Parathyroid adenoma (tissue), 2 donors: ENCODE data around the gene CDYL2.

Experiments used
- H2AFZ ChIP-seq: fragments of 300-600 bp; sonication (generic); one replicate; pipeline ENCODE4 v1.7.0; 2017; ENCODE audit warnings: antibody characterized with exemption, mild to moderate bottlenecking
- H3K27ac ChIP-seq: fragments of 300-600 bp; sonication (generic); one replicate; pipeline ENCODE4 v1.7.0; 2017
- H3K27me3 ChIP-seq: fragments of 300-600 bp; sonication (generic); one replicate; pipeline ENCODE4 v1.7.0; 2017; ENCODE audit warnings: low read length; ENCODE audit not compliant: control insufficient read depth, insufficient read depth
- H3K36me3 ChIP-seq: fragments of 300-600 bp; sonication (generic); one replicate; pipeline ENCODE4 v1.7.0; 2017; ENCODE audit warnings: low read length; ENCODE audit not compliant: control insufficient read depth, insufficient read depth
- H3K4me1 ChIP-seq: fragments of 300-600 bp; sonication (generic); one replicate; pipeline ENCODE4 v1.7.0; 2017; ENCODE audit warnings: control low read depth
- H3K4me2 ChIP-seq: fragments of 300-600 bp; sonication (generic); one replicate; pipeline ENCODE4 v1.7.0; 2017; ENCODE audit warnings: low read length
- H3K4me3 ChIP-seq: fragments of 300-600 bp; sonication (generic); one replicate; pipeline ENCODE4 v1.7.0; 2017; ENCODE audit warnings: low read depth, low read length
- H3K79me2 ChIP-seq: fragments of 300-600 bp; sonication (generic); one replicate; pipeline ENCODE4 v1.7.0; 2017; ENCODE audit warnings: control low read depth
- H3K9ac ChIP-seq: fragments of 300-600 bp; sonication (generic); one replicate; pipeline ENCODE4 v1.7.0; 2017; ENCODE audit warnings: mild to moderate bottlenecking
- H3K9me3 ChIP-seq: fragments of 300-600 bp; sonication (generic); one replicate; pipeline ENCODE4 v1.7.0; 2017; ENCODE audit warnings: low read length; ENCODE audit not compliant: control insufficient read depth
- CTCF ChIP-seq: fragments of 300-600 bp; sonication (generic); IDR thresholded peaks from one replicate; pipeline ENCODE4 v1.7.0; 2017; ENCODE audit warnings: antibody characterized with exemption, mild to moderate bottlenecking
- donor health status: primary hyperparathyroidism.

The CDYL2 gene

GRCh38 chr16:80612461-80613017 is 191.9 kb downstream of the CDYL2 start:
- H3K9me3 ChIP-seq, result no peaks in the 10 kb centered on the region
- H2AFZ ChIP-seq, result no peak overlapping the region
- H3K27me3 ChIP-seq, result no peaks in the 10 kb centered on the region
- no peak overlapping the region for H3K9ac ChIP-seq
- TF ChIP-seq CTCF, result no peak
- no peaks in the 10 kb centered on the region for H3K36me3 ChIP-seq
- no peak overlapping the region for H3K27ac ChIP-seq
- peaks cover 4% of the 10 kb centered on the region for H3K4me1 ChIP-seq
- no peak overlapping the region for H3K4me2 ChIP-seq
- no peak overlapping the region for H3K4me3 ChIP-seq
- no peaks in the 10 kb centered on the region for H3K79me2 ChIP-seq

- Histone ChIP-seq H3K27ac (no peak overlapping the region), H3K27me3 (no peaks in the 10 kb centered on the region), H3K4me1 (peaks cover 4% of the 10 kb centered on the region), H3K36me3 (no peaks in the 10 kb centered on the region), H3K9ac (no peak overlapping the region), H2AFZ (no peak overlapping the region), H3K4me3 (no peak overlapping the region), H3K9me3 (no peaks in the 10 kb centered on the region), H3K79me2 (no peaks in the 10 kb centered on the region), H3K4me2 (no peak overlapping the region)
- no peak for TF ChIP-seq CTCF
Observed at GRCh38 chr16:80611930-80612327, 192.5 kb downstream of the CDYL2 start.

DNA sequence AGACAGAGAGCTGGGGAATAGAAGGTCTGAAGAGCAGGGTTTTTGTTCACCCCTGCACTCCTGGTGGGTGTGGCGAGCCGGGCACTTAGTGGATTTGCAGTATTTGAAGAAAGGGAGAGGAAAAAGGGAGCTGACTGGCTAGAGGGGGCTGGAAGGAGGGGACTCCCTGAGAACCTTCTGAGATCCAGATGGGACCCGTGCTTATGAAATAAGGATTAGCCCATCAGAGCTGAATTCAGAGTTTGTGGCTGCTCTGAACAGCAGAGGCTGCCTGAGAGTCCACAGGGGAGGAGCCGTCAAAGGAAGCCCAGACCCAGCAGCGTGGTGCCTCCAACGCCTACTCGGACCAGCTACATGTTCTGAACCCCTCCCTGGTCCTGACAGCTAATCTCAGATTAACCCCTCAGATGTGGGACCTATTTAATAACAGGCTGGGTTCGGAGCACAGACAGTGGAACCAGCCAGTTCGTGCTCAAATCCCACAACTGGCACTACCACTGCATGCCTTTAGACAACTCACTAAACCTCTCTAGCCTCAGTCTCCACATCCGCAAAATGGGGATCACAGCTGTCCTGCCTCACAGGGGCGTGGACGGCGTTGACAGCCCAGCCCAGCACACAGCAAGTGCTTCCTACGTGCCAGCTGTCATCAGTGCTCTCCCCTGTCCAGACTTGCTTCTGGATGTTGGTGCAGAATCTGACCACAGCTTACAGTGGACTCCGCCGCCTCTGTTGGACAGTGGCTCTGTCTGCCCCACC is 193.0 kb downstream of the CDYL2 start:
- Histone ChIP-seq H3K9ac (no peak overlapping the region), H3K27me3 (no peaks in the 10 kb centered on the region), H3K4me2 (no peak overlapping the region), H2AFZ (no peak overlapping the region), H3K79me2 (no peaks in the 10 kb centered on the region), H3K36me3 (no peaks in the 10 kb centered on the region), H3K27ac (no peak overlapping the region), H3K9me3 (no peaks in the 10 kb centered on the region), H3K4me3 (no peak overlapping the region), H3K4me1 (peaks cover 4% of the 10 kb centered on the region)
- TF ChIP-seq CTCF, result no peak

- Histone ChIP-seq H2AFZ (no peak overlapping the region), H3K9me3 (no peaks in the 10 kb centered on the region), H3K4me1 (no peaks in the 10 kb centered on the region), H3K36me3 (no peaks in the 10 kb centered on the region), H3K27ac (no peak overlapping the region), H3K79me2 (no peaks in the 10 kb centered on the region), H3K9ac (no peak overlapping the region), H3K4me2 (no peak overlapping the region), H3K27me3 (no peaks in the 10 kb centered on the region), H3K4me3 (no peak overlapping the region)
- no peak for TF ChIP-seq CTCF
Observed at GRCh38 chr16:80610481-80611156, 193.8 kb downstream of the CDYL2 start.
